Measurements from ENCODE around the gene ARHGAP6. TPM values are rescaled to one million over a fixed set of nuclear protein-coding genes. Genes with fewer than 3 reads are reported as not detected.

ARHGAP6 gene
- total RNA-seq, 1 donor from 2014 or later, result 3.1 TPM

DNA sequence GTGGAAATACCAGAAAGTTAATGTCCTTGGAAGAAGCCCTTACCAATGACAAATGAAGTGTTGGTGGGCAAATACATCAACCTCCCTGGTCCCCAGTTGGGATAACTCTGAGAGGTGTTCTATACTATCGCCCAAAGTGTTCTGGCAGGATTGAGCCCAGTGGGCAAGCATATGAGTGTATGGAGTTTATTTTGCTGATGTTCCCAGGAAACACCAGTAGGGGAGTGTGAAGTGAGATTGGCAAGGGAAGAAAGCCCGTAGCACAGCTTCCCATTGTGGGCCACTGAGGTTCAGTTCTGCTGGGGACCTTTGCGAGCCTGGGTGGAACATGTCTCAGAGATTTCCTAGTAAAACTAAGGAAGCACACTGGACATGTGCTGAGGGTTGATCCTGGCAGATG is 65.1 kb downstream of the ARHGAP6 start:
- TF ChIP-seq, protein P1, sequence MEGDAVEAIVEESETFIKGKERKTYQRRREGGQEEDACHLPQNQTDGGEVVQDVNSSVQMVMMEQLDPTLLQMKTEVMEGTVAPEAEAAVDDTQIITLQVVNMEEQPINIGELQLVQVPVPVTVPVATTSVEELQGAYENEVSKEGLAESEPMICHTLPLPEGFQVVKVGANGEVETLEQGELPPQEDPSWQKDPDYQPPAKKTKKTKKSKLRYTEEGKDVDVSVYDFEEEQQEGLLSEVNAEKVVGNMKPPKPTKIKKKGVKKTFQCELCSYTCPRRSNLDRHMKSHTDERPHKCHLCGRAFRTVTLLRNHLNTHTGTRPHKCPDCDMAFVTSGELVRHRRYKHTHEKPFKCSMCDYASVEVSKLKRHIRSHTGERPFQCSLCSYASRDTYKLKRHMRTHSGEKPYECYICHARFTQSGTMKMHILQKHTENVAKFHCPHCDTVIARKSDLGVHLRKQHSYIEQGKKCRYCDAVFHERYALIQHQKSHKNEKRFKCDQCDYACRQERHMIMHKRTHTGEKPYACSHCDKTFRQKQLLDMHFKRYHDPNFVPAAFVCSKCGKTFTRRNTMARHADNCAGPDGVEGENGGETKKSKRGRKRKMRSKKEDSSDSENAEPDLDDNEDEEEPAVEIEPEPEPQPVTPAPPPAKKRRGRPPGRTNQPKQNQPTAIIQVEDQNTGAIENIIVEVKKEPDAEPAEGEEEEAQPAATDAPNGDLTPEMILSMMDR (IDR thresholded peaks at IDR 0.05; ENCODE audit: borderline replicate concordance), result no peak
- no peak for DNase-seq
- no peaks in the 10 kb centered on the region for H3K4me1 ChIP-seq
- no peaks in the 10 kb centered on the region for H3K9me3 ChIP-seq (replicated peaks)
- intact Hi-C loops (cut with micrococcal nuclease), result no loop called here
- no peak overlapping the region for H3K4me3 ChIP-seq
- no peak overlapping the region for H3K27ac ChIP-seq (replicated peaks)
- H3K36me3 ChIP-seq, result no peaks in the 10 kb centered on the region
- no peaks in the 10 kb centered on the region for H3K27me3 ChIP-seq (ENCODE audit: low read depth)

DNA sequence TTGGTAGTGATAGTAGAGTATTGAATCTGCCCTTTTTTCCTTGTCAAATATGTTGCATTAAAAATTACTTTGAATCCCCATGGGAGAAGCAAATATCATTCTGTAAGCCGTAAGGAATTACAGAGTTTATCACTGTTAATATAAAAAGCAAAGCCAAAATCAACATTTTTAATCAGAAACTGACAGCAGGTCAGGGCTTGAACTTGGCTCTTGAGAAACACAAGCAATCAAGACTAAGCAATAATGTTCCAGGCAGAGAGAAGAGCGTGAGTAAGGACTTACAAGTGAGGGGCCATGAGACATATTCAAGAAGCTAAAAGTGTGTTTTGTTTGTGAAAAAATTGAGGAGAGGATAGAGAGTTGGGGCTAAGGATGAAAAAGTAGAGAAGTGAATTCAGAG is 68.2 kb downstream of the ARHGAP6 start:
- TF ChIP-seq, protein P1 (IDR thresholded peaks at IDR 0.05; ENCODE audit: borderline replicate concordance), result no peak
- intact Hi-C loops (cut with micrococcal nuclease), result no loop called here
- no peak for DNase-seq

DNA sequence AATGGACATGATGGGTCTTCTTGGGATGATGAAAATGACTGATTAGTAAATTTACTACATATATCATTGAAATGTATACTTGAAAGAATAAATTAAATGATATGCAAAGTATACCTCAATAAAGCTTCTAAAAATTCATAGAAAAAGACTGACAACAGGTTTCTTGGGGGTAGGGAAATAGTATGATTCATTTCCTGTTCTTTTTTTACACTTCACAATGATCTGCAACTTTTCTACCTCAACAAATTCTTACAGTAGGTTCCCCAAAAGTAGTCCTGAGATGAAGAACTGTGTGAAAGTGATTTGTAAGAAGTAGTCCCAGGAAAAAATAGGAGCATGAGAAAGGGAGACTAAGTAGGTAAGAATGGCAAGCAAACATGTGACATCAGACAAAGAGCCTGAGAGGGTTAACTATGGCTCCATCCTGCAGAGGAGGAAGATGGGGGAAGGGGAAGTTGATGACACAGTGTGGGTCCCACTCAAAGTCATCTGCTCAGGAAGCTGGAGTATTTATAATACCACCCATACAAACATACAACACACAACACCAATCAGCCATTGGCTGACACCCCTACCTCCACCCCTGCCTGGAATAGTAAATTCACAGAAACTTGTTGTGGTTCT is 73.9 kb downstream of the ARHGAP6 start:
- intact Hi-C loops (cut with micrococcal nuclease), result no loop called here

More for the DNA sequence above, 68.2 kb downstream of the ARHGAP6 start:
- Histone ChIP-seq H3K27ac (replicated peaks) (no peak overlapping the region), H3K4me1 (no peaks in the 10 kb centered on the region), H3K4me3 (no peak overlapping the region), H3K36me3 (no peaks in the 10 kb centered on the region), H3K27me3 (ENCODE audit: low read depth) (no peaks in the 10 kb centered on the region), H3K9me3 (replicated peaks) (no peaks in the 10 kb centered on the region)

DNA sequence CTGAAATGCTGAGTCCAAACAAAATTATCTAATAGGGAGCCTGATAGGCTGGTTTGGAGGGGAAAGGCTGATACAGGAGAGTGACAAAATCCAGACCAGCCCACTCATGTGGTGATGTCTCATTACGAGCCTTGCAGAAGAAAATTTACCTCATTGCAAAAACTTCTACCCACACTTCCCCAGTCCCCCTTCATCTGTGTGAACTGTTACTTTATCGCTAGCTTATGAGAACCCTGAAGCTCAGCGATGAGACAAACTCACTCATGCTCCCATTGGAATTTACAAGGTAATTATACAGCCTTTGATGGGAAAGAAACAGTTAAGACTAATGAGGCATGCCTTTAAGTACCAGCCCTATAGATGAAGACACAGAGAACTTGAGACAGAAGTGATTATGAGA is 76.1 kb downstream of the ARHGAP6 start:
- Histone ChIP-seq H3K4me1 (no peaks in the 10 kb centered on the region), H3K27me3 (ENCODE audit: low read depth) (no peaks in the 10 kb centered on the region), H3K9me3 (replicated peaks) (no peaks in the 10 kb centered on the region), H3K4me3 (no peak overlapping the region), H3K36me3 (no peaks in the 10 kb centered on the region), H3K27ac (replicated peaks) (no peak overlapping the region)
- intact Hi-C loops (cut with micrococcal nuclease), result no loop called here
- DNase-seq, result no peak
- TF ChIP-seq, protein P1 (IDR thresholded peaks at IDR 0.05; ENCODE audit: borderline replicate concordance), result no peak

More for the DNA sequence above, 73.9 kb downstream of the ARHGAP6 start:
- Histone ChIP-seq H3K4me3 (no peak overlapping the region), H3K27ac (replicated peaks) (no peak overlapping the region), H3K4me1 (no peaks in the 10 kb centered on the region), H3K9me3 (replicated peaks) (no peaks in the 10 kb centered on the region), H3K36me3 (no peaks in the 10 kb centered on the region), H3K27me3 (ENCODE audit: low read depth) (no peaks in the 10 kb centered on the region)
- TF ChIP-seq, protein P1 (IDR thresholded peaks at IDR 0.05; ENCODE audit: borderline replicate concordance), result no peak
- no peak for DNase-seq

DNA sequence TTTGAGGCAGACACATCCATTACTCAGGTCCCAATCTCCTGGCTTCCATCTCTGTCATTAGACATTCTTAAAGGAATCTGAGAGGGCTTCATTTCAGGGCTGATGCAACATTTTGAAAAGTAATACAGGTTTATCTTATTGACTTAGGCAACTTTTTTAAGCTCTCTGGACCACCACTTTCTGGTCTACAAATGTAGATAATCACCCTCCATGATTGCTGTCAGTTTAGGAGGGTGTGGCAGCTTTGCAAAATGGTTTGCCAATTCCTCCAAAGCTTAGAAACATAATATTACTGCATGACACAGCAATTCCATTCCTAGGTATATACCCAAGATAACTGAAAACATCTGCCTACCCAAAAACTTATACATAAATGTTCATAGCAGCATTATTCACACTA is 77.6 kb downstream of the ARHGAP6 start:
- no peaks in the 10 kb centered on the region for H3K36me3 ChIP-seq
- TF ChIP-seq, protein P1 (IDR thresholded peaks at IDR 0.05; ENCODE audit: borderline replicate concordance), result no peak
- H3K27me3 ChIP-seq (ENCODE audit: low read depth), result no peaks in the 10 kb centered on the region
- no peaks in the 10 kb centered on the region for H3K9me3 ChIP-seq (replicated peaks)
- intact Hi-C loops (cut with micrococcal nuclease), result no loop called here
- no peak overlapping the region for H3K4me3 ChIP-seq
- no peaks in the 10 kb centered on the region for H3K4me1 ChIP-seq
- no peak for DNase-seq
- no peak overlapping the region for H3K27ac ChIP-seq (replicated peaks)
